Activated T-cell treated with anti-CD3 and anti-CD28 coated beads for 1 hour (primary cell): Measurements from ENCODE around the gene GABRG3.

Experiments
- DNase-seq: peaks from one replicate; pipeline ENCODE4 v3.0.0-alpha.2; 2020; ENCODE audit warnings: low read depth

GABRG3 gene

DNA sequence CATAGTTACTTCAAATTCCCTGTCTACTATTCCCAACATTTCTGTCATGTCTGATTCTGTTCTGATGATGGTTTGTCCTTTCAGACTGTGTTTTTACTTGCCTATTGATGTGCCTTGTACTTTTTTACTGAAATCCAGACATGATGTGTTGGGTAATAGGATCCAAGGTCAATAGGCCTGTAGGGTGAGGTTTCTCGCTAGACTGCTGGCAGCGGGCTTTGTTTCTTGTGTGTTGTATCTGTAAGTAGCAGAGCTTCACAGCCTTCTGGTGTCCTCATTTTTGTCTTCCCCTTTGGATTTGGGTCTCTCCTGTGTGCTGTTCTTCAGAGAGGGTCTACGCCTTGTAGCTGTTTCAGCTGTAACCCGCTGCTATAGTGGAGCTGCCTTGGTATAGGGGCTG is 140.3 kb downstream of the GABRG3 start:
- DNase-seq = no peak

DNA sequence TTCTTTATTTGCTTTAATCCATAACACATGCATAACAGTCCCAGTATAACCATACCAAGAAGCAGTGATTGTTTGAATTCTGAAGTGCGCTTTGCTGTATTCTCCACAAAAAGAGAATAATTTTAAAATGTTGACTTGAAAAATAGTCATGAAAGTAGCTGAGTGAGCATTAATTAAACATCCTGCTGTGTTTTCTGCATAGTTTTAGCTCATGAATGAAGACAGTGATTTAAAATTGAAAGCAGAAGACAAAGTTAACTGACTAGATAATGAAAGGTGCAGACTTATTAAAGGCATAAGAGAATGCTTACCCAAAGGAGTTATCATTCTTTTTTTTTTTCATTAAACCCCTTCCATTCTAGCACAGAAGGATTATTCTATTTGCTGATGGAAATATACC is 143.5 kb downstream of the GABRG3 start:
- no peak for DNase-seq

DNA sequence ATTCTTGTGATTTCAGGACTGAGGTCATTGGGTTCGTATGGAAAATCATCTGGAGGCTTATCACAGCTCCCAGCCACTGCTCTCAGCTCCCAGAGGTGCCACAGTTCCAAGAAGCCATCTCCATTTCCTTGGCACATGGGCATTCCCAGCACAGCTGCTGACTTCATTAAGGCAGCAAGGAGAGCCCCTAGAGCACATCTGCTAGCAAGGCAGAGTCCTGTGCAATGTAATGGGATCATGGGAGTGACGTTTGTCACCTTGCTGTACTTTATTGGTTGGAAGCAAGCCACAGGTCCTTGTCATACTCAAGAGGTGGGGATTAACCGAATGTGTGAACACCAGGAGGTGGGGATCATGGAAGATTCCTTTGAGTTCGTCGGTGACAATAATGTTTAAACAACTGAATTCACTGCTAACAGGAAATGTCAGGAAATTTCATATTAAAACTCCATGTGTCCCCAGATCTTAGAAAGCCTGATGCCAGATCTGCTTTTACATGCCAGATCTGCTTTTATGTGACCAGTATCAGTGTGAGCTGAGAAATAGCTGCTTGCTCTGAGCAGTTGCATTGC is 148.8 kb downstream of the GABRG3 start:
- no peak for DNase-seq

DNA sequence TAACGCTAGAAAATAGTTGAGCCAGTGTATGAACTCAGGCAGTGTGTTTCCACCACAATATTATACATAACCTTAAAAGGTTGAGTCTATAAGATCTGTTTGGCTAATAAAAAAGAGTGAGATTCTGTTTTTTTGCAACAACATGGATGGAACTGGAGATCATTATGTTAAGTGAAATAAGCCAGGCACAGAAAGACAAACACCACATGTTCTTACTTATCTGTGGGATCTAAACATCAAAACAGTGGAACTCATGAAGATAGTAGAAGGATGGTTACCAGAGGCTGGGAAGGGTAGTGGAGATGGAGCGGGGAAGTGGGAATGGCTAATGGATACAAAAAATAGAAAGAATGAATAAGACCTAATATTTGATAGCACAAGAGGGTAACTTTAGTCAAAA is 150.7 kb downstream of the GABRG3 start:
- DNase-seq = no peak

DNA sequence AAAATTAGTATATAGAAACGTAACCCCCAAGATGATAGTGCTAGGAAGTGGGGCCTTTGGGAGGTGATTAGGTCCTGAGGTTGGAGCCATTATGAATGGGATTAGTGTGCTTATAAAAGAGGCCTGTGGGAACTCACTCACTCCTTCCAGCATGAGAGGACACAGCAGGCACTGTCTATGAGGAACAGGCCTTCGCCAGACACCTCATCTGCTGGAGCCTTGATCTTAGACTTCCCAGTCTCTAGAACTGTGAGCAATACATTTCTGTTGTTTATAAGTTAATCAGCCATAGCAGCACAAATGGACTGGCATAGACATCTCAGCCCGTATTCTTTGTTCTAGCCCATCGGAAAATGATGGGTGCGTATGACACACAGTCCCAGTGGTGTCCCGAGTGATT is 152.3 kb downstream of the GABRG3 start:
- no peak for DNase-seq

DNA sequence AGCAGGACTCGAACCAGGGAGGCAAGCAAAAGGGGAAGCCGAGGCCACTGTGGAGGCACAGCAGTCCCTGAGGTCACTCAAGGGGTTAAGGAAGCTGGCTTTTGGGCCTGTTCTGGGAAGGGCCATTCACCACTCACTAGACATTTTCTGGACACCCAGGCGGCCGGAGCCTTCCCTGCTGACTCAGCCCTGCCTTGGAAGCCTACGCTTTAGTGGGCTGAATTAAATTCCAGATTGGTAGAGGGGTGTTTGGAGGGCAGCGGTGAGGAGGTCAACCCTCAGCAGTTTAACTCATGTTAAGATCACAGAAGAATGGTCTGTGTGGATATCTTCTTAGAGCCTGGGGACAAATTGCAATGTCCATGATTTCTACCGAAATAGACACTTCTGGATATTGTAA is 152.8 kb downstream of the GABRG3 start:
- DNase-seq = no peak

DNA sequence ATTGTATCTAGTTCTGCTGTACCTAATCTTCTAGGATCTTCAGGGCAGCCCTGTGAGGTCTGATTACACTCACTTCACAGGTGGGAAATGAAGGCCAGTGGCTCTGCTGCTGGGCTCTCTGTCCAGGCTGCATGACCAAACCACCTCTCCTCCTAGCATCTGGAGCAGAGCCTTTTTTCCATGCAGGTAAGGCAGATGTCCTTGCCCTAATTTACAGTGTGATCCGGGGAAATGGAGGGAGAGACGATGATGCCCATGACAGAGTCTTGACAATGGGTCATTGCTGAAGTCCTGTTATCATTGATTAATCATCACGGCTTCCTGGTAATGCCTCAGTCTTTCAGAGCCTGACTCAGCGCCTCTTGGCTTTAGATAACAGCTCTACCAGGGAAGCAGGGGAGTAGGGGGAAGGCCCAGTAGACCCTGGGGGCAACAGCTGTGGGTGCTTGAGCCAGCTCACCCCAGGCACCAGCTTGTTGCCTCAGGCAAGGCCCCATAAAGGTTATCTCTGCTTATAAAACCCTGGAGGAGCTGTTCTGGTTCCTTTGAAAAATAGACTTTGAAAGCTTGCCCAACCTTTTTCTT is 153.4 kb downstream of the GABRG3 start:
- no peak for DNase-seq

DNA sequence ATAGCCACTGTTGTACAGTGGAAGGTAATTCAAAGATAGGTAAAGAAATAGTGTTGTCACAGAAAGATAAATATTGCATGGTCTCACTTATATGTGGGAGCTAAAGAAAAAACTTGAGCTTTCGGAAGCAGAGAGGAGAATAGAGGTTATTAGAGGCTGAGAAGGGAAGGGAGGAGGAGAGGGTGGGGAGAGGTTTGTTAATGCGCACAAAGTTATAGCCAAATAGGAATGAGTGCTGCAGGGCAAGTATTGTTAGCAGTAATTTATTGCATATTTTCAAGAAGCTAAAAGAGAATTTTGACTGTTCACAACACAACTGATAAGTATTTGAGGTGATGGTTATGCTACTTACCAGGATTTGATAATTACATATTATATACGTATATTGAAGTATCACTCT is 154.2 kb downstream of the GABRG3 start:
- DNase-seq = no peak

DNA sequence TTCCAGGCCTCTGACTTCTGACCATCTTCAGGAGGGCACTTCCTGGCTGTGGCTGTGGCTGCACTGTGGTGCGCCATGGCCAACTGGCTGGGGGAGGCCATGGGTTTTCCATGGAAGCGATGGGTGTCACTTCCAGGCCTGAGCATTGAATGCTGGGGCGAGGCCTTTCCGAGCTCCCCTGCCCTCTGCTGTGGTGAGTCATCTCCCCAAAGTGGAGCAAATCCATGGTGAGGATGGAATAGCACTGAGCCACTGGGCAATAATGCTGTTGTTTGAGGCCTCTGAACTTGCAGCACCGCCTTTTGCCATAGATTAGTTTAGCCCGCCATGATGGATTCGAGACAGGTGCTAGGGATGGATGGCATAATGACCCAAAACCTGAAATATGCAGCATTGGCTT is 155.5 kb downstream of the GABRG3 start:
- no peak for DNase-seq

DNA sequence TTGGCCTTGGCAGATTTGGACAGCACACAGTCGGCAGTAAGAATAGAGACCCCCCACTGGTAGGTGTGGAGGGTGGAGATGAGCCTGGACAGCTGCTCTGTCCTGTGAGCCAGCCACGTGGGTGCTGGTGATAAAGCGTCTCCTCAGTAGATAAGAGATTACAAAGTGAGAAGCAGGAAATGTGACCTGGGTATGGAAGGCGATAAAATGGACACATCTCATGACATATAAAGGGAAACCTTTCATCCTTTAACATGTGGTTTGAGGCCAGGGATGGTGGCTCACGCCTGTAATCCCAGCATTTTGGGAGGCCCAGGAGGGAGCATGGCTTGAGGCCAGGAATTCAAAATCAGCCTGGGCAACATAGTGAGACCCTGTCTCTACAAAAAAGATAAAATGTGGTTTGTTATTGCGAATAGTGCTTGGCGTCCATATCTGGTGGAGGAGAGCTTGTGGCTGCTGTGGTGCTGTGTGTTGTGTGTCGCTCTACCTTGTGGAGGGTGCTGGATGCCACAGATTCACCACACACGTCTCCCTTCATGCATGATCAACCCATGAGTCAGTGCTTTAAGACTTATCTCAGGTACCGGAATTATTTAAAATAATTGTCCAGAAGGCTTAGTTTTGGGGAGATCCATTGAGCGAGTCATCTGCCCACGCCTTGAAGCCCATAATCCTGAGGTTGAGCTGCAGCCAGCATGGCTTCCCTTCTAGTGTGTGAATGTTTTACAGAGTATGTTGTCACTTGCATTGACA is 157.0 kb downstream of the GABRG3 start:
- no peak for DNase-seq

DNA sequence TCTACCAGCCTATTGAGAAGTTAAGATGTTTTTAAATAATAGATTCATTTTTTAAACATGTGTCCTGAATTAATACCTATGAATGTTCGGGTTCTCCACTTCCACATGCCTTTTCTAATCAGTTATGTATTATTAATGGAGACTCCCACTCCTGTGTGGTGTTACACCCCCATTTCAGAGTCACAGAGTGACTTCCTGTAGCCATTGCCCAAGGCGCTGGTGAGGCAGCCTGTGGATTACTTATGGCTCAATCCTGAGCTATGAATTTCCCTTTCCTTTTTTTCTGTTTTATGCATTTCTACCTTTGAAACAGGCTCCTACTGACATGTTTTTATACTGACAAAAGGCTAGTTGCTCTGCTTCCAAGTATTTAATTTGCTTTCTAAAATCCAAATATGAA is 162.3 kb downstream of the GABRG3 start:
- no peak for DNase-seq

DNA sequence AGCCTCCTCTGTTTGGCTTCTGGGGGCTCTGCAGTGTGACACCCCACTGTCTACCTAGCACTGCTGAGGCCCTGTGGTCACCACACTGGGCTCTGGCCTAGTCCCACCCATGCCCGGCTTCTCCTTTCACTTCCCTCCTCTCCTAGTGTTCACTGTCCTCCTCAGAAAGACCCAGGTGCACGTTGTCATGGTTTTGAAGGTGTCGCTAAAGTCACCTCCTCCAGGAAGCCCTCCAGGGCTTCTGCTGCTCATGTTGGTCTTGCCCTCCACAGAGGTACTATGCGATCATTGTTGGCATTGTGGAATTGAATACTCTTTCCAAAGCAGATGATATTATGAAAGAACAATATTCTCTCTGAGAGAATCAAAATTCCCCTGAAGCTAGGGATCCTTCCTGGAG is 163.5 kb downstream of the GABRG3 start:
- DNase-seq = no peak

DNA sequence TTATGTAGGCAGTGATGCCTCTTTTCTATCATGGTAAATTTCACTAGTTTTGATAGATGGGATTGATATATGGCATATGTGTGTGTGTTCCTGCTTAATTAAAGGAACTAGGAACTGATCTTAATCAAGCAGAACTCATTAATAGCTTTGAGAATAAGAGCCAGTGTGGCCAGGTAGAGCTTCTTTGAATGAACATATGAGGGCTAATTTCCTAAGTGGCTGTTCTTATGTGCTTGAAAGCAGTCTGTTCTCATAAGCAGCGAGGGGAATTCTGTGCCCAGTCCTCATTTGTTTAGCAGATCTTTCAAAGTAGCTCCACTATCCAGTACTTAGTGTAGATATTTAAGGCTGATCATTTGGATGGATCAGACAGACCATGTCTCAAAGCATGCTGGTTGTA is 164.2 kb downstream of the GABRG3 start:
- no peak for DNase-seq

DNA sequence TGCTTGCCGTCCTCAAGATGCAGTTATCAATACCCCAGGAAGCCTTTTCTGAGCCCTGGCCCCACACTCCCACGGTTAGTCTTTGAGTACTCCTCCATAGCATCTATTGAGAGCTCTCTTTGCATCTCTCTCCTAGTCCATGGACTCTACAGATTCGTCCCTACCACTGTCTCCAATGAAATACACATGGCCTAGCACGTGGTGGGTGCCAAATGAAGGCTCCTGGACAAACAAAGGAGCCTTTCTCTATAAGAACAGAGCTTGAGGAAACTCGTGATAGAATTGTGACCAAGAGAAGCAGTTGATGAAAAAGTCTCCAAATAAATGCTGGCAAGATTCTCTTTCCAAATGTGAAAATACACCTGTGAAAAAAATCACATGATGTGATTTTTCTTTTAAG is 166.1 kb downstream of the GABRG3 start:
- DNase-seq = no peak

DNA sequence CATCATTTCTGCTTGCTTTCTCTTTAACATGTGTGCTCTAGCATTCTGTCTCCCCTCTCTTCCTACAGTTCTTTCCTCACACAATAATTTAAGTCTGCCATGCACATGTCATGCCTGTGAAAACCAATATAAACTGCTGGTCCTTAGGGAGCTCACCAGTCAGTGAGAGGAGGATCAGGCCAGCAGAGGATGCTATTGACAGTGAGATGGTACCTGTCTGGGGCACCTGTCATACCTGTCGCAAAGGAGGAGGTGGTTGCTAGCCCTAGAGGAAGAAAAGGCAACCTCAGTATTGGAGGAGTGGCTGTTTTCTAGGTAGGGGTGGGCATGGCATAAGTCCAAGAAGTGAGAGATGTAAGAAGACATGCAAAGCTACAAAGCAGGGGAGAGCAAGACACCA is 194.6 kb downstream of the GABRG3 start:
- DNase-seq = no peak

DNA sequence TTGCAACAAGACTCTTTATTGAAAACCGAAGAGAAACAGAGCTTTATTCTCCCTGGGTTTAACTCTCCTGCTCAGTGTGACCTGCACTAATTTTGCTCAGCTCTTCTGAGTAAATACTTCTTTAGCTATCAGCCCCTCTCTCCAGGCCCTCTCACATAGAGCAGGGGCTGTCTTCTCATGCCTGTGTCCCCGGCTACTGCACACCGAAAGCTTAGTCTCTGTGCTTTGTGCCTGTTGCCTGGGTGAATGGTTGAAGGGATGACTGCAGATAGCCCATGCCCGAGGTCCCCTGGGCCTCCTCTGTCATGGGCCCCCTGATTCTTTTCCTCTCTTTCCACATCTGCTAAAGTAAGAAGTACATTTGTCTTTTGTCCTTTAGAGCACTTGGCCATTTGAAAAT is 195.9 kb downstream of the GABRG3 start:
- DNase-seq = no peak

DNA sequence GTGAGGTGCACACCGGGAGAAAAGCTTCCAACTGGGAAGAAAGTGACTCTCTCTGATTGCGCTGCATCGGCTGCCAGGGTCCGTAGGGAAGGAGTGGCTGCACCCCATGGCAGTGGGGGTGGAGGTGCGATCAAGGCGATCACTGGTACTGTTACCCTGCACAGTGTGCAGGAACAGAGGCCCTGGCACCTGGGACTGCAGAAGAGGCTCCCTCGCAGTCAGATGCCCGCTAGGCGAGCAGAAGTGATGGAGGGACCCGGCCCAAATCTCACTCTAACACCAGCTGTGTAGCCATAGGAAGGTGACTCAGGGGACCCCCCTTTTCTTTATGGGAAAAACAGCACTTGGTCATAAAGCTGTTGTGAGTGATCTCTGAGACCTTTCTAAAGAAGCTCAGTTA is 196.8 kb downstream of the GABRG3 start:
- no peak for DNase-seq

DNA sequence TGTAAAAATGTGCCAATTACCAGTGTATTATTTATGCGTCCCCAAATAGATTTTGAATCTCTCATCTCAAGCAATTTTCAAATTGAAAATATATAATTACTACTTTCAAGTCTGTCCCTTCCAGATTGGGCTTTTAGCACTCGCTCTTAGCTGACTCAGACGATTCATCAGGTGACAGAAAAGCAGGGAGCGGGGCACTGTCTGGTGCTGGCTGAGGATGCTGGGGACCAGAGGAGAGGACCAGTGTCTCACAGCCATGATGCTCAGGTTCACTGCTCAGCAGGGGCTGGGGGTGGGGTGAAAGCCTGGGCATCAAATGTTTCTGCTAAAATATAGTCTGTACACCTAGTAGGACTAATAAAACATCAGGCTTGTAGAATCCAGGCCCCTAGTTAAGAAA is 199.9 kb downstream of the GABRG3 start:
- no peak for DNase-seq

DNA sequence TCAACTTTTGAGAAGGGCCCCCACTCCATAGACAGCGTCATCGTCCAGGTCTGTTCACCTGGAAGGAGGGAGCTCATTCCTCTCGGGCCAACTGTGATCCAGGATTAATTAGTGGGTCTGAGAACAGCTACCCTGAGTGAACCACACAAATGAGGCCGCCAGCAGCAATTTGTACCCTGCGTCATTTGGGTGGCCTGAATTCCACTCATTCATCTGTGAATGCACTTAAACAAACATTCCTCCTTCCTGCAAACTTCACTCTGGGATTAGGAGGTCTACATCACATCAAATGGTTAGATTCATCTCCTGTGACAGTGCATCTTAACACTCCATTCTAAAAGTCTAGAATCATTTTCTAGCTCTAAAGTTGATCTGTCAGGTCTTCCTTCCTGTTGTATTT is 201.8 kb downstream of the GABRG3 start:
- DNase-seq = no peak

DNA sequence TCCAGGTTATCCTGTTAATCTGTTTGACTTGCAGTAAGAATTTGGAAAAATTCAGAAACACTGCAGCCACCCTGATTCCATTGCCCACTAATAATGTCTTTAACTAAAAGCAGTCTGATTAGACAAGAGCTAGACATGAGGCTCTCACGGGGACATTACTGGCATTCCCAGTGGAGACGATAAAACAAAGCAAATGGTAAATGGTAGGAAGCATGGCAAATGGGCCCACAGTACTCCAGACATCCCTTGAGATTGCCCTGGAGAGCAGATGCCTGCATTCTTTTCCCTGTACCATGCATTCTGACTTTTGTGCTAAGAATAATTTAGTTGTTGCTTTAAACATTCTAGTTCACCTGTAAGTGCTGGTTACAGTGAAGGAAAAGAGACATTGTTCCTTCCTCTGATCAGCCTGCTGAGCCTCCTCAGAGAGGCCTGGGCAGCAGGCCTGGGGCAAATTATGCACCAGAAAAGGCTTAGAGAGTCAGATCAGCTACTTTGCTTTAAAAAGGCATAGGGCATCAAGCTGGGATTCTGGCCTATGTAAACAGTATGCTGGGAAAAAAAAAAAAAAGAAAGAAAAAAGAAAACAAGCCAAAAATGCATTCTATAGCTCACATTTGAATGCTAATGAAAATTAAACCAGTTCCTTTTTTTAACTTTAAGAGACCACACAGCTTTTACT is 204.6 kb downstream of the GABRG3 start:
- no peak for DNase-seq

DNA sequence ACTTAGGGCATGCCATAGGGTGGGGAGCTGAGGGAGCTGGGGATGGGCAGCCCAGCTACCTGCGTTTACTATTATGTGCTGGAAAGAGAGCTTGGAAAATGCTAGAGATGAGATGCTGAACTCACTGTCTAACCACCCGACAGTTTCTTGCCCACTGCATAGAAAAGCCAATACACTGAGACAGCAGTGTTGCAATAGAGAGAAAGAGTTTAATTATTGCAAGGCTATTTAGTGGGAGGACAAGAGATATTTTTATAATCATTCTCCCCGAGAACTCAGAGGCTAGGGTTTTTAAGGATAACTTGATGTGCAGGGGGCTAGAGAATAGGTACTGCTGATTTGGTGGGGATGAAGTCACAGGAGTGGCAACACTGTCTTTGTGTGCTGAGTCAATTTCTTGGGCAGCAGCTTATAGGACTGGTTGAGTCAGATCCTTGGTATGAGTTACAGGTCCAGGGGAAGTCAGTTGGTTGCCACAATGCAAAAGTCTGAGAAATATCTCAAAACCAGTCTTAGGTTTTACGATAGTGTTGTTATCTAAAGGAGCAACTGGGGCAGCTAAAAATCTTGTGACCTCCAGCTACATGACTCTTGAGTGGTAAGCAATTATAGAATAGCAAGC is 205.9 kb downstream of the GABRG3 start:
- DNase-seq = no peak

DNA sequence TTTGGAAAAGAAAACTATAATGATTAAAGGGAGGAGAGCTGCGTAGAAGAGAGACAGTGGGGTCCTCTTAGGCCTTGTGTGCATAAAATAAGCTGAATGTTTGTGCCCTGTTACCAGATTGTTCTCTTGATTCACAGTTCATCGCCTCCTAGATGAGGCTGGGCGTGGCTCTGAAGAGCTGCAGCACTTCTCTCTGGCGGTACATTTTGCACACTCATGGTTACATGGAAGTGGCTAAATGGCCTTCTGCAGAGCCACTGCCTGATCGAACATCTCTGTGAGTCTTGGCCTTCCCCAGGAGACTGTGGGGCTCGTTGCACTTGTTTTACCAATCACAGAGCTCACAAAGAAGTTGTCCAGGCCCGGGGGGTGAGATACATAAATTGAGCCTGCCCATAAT is 208.8 kb downstream of the GABRG3 start:
- no peak for DNase-seq

DNA sequence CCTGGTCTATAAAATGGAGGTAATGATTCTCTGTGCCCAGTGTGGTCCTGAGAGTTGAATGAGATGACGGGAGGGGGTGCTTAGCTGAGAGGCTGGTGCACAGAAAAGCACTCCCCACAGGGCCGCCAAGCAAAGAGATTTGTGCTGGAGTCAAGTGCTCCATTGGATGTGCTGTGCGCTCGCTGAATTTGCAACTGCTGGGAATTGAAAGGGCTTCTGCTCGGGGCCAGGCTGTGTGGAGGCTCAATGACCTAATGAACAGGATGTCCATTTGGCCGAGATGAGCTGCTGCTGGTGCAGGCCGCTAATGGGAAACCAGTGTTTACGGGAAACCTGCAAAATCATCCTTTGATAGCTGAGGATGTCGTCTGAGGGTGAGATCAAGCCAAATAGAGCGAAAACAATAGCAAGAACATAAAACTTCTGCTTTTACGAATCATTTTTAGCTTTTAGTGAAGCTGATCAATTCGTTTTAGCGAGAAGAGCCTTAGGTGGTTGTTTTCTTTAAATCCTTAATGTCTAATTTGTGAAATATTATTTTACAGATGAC is 211.7 kb downstream of the GABRG3 start:
- no peak for DNase-seq
